ENCODE measurements around the gene CD19. TPM values are rescaled to one million over a fixed set of nuclear protein-coding genes. Genes with fewer than 3 reads are reported as not detected.
A peak's percentile ranks its signal among the peaks of the same experiment; 100 is the strongest.

The CD19 gene
- total RNA-seq, 3 donors from 2014 or later (not counting 1 experiment from before 2014, with no cell fraction given): 0.79 to 2.5 (median 0.96) TPM

GRCh38 chr16:28982418-28982817, 50.6 kb downstream of the CD19 start:
- H3K27me3 Mint-ChIP-seq (ENCODE audit: low read depth in 2 of 2): no peaks in the 10 kb centered on the region
- Histone ChIP-seq H3K27me3 (ENCODE audit: control insufficient read depth, insufficient read depth, low read length) (no peaks in the 10 kb centered on the region), H3K9me3 (ENCODE audit: control insufficient read depth, insufficient read depth, low read length) (peaks cover 3% of the 10 kb centered on the region), H3K4me1 (ENCODE audit: control insufficient read depth, insufficient read depth, low read length) (peaks cover 52% of the 10 kb centered on the region), H3K36me3 (ENCODE audit: control insufficient read depth, insufficient read depth, low read length) (peaks cover 38% of the 10 kb centered on the region), H3K27ac (ENCODE audit: low read length) (no peak overlapping the region), H3K4me3 (ENCODE audit: low read length) (no peak overlapping the region)
- H3K36me3 Mint-ChIP-seq: no peaks in the 10 kb centered on the region
- TF ChIP-seq, protein P1, sequence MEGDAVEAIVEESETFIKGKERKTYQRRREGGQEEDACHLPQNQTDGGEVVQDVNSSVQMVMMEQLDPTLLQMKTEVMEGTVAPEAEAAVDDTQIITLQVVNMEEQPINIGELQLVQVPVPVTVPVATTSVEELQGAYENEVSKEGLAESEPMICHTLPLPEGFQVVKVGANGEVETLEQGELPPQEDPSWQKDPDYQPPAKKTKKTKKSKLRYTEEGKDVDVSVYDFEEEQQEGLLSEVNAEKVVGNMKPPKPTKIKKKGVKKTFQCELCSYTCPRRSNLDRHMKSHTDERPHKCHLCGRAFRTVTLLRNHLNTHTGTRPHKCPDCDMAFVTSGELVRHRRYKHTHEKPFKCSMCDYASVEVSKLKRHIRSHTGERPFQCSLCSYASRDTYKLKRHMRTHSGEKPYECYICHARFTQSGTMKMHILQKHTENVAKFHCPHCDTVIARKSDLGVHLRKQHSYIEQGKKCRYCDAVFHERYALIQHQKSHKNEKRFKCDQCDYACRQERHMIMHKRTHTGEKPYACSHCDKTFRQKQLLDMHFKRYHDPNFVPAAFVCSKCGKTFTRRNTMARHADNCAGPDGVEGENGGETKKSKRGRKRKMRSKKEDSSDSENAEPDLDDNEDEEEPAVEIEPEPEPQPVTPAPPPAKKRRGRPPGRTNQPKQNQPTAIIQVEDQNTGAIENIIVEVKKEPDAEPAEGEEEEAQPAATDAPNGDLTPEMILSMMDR (IDR thresholded peaks at IDR 0.05): no peak
- no peak for DNase-seq
- H3K27ac Mint-ChIP-seq: no peak overlapping the region
- 97% methylated on average over 10 of the region's 10 CpGs for WGBS (ENCODE audit: insufficient coverage)
- H3K4me3 Mint-ChIP-seq: peak overlapping the region; percentile 9
- intact Hi-C loops (cut with micrococcal nuclease): no loop called here
- H3K9me3 Mint-ChIP-seq: peaks cover 0 to 4% of the 10 kb centered on the region in 2 donors
- H3K4me1 Mint-ChIP-seq: peaks cover 36 to 56% of the 10 kb centered on the region in 2 donors
- no peak for ATAC-seq

- H3K27me3 Mint-ChIP-seq (ENCODE audit: low read depth in 2 of 2): no peaks in the 10 kb centered on the region
- no peaks in the 10 kb centered on the region for H3K36me3 Mint-ChIP-seq
- over 99% methylated on average over 11 of the region's 11 CpGs for WGBS (ENCODE audit: insufficient coverage)
- H3K9me3 Mint-ChIP-seq: peaks cover 0 to 5% of the 10 kb centered on the region in 2 donors
- peaks cover 3% of the 10 kb centered on the region for H3K9me3 ChIP-seq (ENCODE audit: control insufficient read depth, insufficient read depth, low read length)
- H3K4me3 ChIP-seq (ENCODE audit: low read length): no peak overlapping the region
- no peak for DNase-seq
- no peak for ATAC-seq
- no peak overlapping the region for H3K4me3 Mint-ChIP-seq
- H3K4me1 Mint-ChIP-seq: peaks cover 37 to 59% of the 10 kb centered on the region in 2 donors
- peaks cover 57% of the 10 kb centered on the region for H3K4me1 ChIP-seq (ENCODE audit: control insufficient read depth, insufficient read depth, low read length)
- H3K27me3 ChIP-seq (ENCODE audit: control insufficient read depth, insufficient read depth, low read length): no peaks in the 10 kb centered on the region
- intact Hi-C loops (cut with micrococcal nuclease): no loop called here
- H3K36me3 ChIP-seq (ENCODE audit: control insufficient read depth, insufficient read depth, low read length): peaks cover 42% of the 10 kb centered on the region
- TF ChIP-seq, protein P1 (IDR thresholded peaks at IDR 0.05): no peak
- peak overlapping the region; percentile 71 to 97 for H3K27ac Mint-ChIP-seq
- peak overlapping the region; percentile 83 for H3K27ac ChIP-seq (ENCODE audit: low read length)
Observed at GRCh38 chr16:28982949-28983348, 51.2 kb downstream of the CD19 start.

DNA sequence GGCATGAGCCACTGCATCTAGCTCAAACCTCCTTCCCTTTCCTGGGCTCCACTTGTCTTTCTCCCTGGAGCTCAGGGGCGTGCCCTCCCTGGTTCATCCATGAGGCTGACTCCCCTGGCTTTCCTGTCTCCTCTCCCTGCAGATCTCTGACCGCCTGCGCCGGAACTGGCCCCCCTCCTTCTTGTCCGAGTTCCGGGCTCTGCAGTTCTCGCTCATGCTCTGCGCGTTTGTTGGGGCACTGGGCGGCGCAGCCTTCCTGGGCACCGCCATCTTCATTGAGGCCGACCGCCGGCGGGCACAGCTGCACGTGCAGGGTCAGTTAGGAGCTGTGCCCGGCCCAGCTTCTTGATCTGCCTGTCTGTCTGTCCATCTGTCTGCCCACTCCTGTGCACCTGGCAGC, 51.9 kb downstream of the CD19 start:
- H3K36me3 Mint-ChIP-seq: no peaks in the 10 kb centered on the region
- no peaks in the 10 kb centered on the region for H3K27me3 Mint-ChIP-seq (ENCODE audit: low read depth in 2 of 2)
- intact Hi-C loops (cut with micrococcal nuclease): no loop called here
- Histone ChIP-seq H3K4me3 (ENCODE audit: low read length) (no peak overlapping the region), H3K27ac (ENCODE audit: low read length) (peak overlapping the region; percentile 83), H3K27me3 (ENCODE audit: control insufficient read depth, insufficient read depth, low read length) (no peaks in the 10 kb centered on the region), H3K4me1 (ENCODE audit: control insufficient read depth, insufficient read depth, low read length) (peaks cover 64% of the 10 kb centered on the region), H3K9me3 (ENCODE audit: control insufficient read depth, insufficient read depth, low read length) (peaks cover 3% of the 10 kb centered on the region), H3K36me3 (ENCODE audit: control insufficient read depth, insufficient read depth, low read length) (peaks cover 44% of the 10 kb centered on the region)
- ATAC-seq: no peak
- WGBS (ENCODE audit: insufficient coverage): 95% methylated on average over 18 of the region's 18 CpGs
- TF ChIP-seq, protein P1 (IDR thresholded peaks at IDR 0.05): no peak
- H3K27ac Mint-ChIP-seq: peak overlapping the region; percentile 71 to 97
- H3K4me1 Mint-ChIP-seq: peaks cover 30 to 56% of the 10 kb centered on the region in 2 donors
- peak overlapping the region; percentile 88 for H3K4me3 Mint-ChIP-seq
- peaks cover 0 to 5% of the 10 kb centered on the region in 2 donors for H3K9me3 Mint-ChIP-seq
- DNase-seq: no peak

GRCh38 chr16:28984091-28984490, 52.3 kb downstream of the CD19 start:
- Mint-ChIP-seq H3K4me3 (peak overlapping the region; percentile 88), H3K27ac (peak overlapping the region; percentile 71 to 97), H3K36me3 (no peaks in the 10 kb centered on the region), H3K4me1 (peaks cover 29 to 59% of the 10 kb centered on the region in 2 donors), H3K9me3 (peaks cover 0 to 5% of the 10 kb centered on the region in 2 donors), H3K27me3 (ENCODE audit: low read depth in 2 of 2) (no peaks in the 10 kb centered on the region)
- Histone ChIP-seq H3K27me3 (ENCODE audit: control insufficient read depth, insufficient read depth, low read length) (no peaks in the 10 kb centered on the region), H3K9me3 (ENCODE audit: control insufficient read depth, insufficient read depth, low read length) (peaks cover 3% of the 10 kb centered on the region), H3K4me3 (ENCODE audit: low read length) (peak overlapping the region; percentile 70), H3K4me1 (ENCODE audit: control insufficient read depth, insufficient read depth, low read length) (peaks cover 67% of the 10 kb centered on the region), H3K27ac (ENCODE audit: low read length) (peak overlapping the region; percentile 83), H3K36me3 (ENCODE audit: control insufficient read depth, insufficient read depth, low read length) (peaks cover 44% of the 10 kb centered on the region)
- TF ChIP-seq, protein P1 (IDR thresholded peaks at IDR 0.05): no peak
- peak in 2 of 3 donors; percentile 2 for ATAC-seq
- WGBS (ENCODE audit: insufficient coverage): 41% methylated on average over 12 of the region's 12 CpGs
- no peak for DNase-seq
- intact Hi-C loops (cut with micrococcal nuclease): no loop called here
